ENCODE results near the gene SLCO2A1. TPM values are rescaled to one million over a fixed set of nuclear protein-coding genes. Genes with fewer than 3 reads are reported as not detected.
"Not testable (repeated sequence)": the region's sequence is repeated elsewhere in the genome, so short reads cannot be mapped to it uniquely, and the experiment has no call there.

SLCO2A1 gene
- total and polyA plus RNA-seq, 2 donors (not counting 1 experiment from before 2014, with no cell fraction given) = not detected

DNA sequence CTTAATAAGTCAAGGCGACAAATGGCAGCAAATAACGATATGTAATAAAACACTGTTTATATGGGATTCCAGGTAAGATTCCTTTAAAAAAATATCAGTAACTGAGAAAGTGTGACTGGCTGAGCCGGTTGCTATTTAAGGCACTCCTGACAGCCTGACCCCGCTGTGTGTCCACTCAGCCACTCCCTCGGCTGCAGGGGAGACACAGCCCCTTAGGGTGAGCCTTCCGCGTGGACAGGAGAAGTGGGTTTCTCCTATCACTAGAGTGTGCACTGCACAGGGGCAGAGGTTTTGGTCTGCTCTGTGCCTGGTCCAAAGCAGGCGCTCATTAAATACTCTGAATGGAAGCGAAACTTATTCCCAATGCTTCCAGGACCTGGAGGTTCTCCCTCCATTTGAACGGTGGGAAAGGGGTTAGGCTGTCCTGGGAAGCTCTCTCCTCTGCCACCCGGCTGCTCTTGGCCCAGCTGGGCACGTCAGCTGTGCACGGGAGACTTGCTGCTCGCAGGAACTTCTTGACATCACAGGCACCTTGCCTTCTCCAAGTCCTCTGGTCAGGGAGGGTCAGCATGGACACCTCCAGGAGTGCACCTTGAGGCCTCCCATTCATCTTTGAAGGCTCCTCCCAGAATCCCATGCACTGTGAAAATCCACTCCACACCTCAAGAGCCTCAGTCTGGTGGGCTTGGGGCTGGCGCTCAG lies 43.3 kb upstream of the SLCO2A1 start:
- TF ChIP-seq CTCF (IDR thresholded peaks at IDR 0.05) (no peak), EZH2 (IDR thresholded peaks at IDR 0.05; ENCODE audit: borderline replicate concordance, insufficient read depth, low read depth, low read length, poor library complexity, severe bottlenecking) (no peak)
- H3K27me3 Mint-ChIP-seq = peaks cover 3% of the 10 kb centered on the region
- Histone ChIP-seq H4K20me1 (ENCODE audit: control insufficient read depth, insufficient read depth, low read length, poor library complexity, severe bottlenecking) (no peaks in the 10 kb centered on the region), H3K36me3 (replicated peaks in 1 of 2; ENCODE audit: control extremely low read depth in 1 of 2, control insufficient read depth in 1 of 2, extremely low read depth in 1 of 2, insufficient read depth in 2 of 2, low read length in 1 of 2) (no peaks in the 10 kb centered on the region), H2AFZ (ENCODE audit: insufficient read depth, low read depth, low read length, poor library complexity, severe bottlenecking) (no peak overlapping the region), H3K4me1 (ENCODE audit: control insufficient read depth in 2 of 2, insufficient read depth in 2 of 2, low read length in 2 of 2) (no peaks in the 10 kb centered on the region), H3K79me2 (ENCODE audit: control insufficient read depth, insufficient read depth, low read length) (no peaks in the 10 kb centered on the region), H3K9me3 (ENCODE audit: control extremely low read depth in 1 of 3, control insufficient read depth in 2 of 3, insufficient read depth in 1 of 3, low read length in 2 of 3) (peaks cover 0 to 5% (median 0%) of the 10 kb centered on the region in 3 donors), H3K4me3 (ENCODE audit: control extremely low read depth in 1 of 5, extremely low read depth in 1 of 5, insufficient read depth in 1 of 5, low read depth in 2 of 5, low read length in 4 of 5) (no peak overlapping the region), H3K9ac (ENCODE audit: low read length) (no peak overlapping the region), H3K27me3 (replicated peaks in 1 of 4; ENCODE audit: control extremely low read depth in 1 of 4, control insufficient read depth in 3 of 4, insufficient read depth in 4 of 4, low read length in 3 of 4) (no peaks in the 10 kb centered on the region), H3K27ac (ENCODE audit: low read length in 2 of 2) (no peak overlapping the region), H3K4me2 (replicated peaks; ENCODE audit: low read depth, low read length, poor library complexity, severe bottlenecking) (no peak overlapping the region)
- WGBS (ENCODE audit: insufficient coverage) = 89% methylated on average over 13 of the region's 15 CpGs
- H3K27ac Mint-ChIP-seq = no peak overlapping the region
- intact Hi-C loops (cut with micrococcal nuclease) = no loop called here
- CTCF ChIA-PET = no interaction called here
- H3K9me3 Mint-ChIP-seq (ENCODE audit: insufficient read depth) = no peaks in the 10 kb centered on the region
- ATAC-seq (ENCODE audit: low read depth) (no peak), DNase-seq (no peak)
- H3K4me3 Mint-ChIP-seq = no peak overlapping the region
- POLR2A ChIA-PET = no interaction called here
- H3K4me1 Mint-ChIP-seq = no peaks in the 10 kb centered on the region

- H3K9me3 ChIP-seq (ENCODE audit: control extremely low read depth in 1 of 3, control insufficient read depth in 2 of 3, insufficient read depth in 1 of 3, low read length in 2 of 3); H3K4me2 ChIP-seq (replicated peaks; ENCODE audit: low read depth, low read length, poor library complexity, severe bottlenecking); H3K9ac ChIP-seq (ENCODE audit: low read length); H3K36me3 ChIP-seq (replicated peaks in 1 of 2; ENCODE audit: control extremely low read depth in 1 of 2, control insufficient read depth in 1 of 2, extremely low read depth in 1 of 2, insufficient read depth in 2 of 2, low read length in 1 of 2); intact Hi-C loops (cut with micrococcal nuclease); H2AFZ ChIP-seq (ENCODE audit: insufficient read depth, low read depth, low read length, poor library complexity, severe bottlenecking); H3K4me3 Mint-ChIP-seq; H4K20me1 ChIP-seq (ENCODE audit: control insufficient read depth, insufficient read depth, low read length, poor library complexity, severe bottlenecking); H3K4me1 ChIP-seq (ENCODE audit: control insufficient read depth in 2 of 2, insufficient read depth in 2 of 2, low read length in 2 of 2); H3K4me3 ChIP-seq (ENCODE audit: control extremely low read depth in 1 of 5, extremely low read depth in 1 of 5, insufficient read depth in 1 of 5, low read depth in 2 of 5, low read length in 4 of 5); H3K79me2 ChIP-seq (ENCODE audit: control insufficient read depth, insufficient read depth, low read length); H3K27me3 Mint-ChIP-seq; H3K4me1 Mint-ChIP-seq; H3K9me3 Mint-ChIP-seq (ENCODE audit: insufficient read depth); H3K27ac Mint-ChIP-seq; ATAC-seq (ENCODE audit: low read depth); H3K27me3 ChIP-seq (replicated peaks in 1 of 4; ENCODE audit: control extremely low read depth in 1 of 4, control insufficient read depth in 3 of 4, insufficient read depth in 4 of 4, low read length in 3 of 4); CTCF ChIA-PET; POLR2A ChIA-PET; H3K27ac ChIP-seq (ENCODE audit: low read length in 2 of 2); DNase-seq: not testable (repeated sequence)
- 98% methylated on average over 14 of the region's 25 CpGs for WGBS (ENCODE audit: insufficient coverage)
These were observed 40.6 kb upstream of the SLCO2A1 start for GRCh38 chr3:134070281-134070680.
